B cell (primary cell): ENCODE data around the gene CTBP2. TPM values are rescaled to one million over a fixed set of nuclear protein-coding genes. Genes with fewer than 3 reads are reported as not detected.

ENCODE experiments used
- ATAC-seq: fragments of 200-7000 bp; cut with Tn5 transposase; one replicate; pipeline ENCODE4 v1.10.0; 2021; ENCODE audit warnings: low read depth, mild to moderate bottlenecking, moderate number of reproducible peaks, moderate library complexity
- CTCF ChIA-PET: fragments of 350-600 bp; sonication (Branson Sonifier 250); formaldehyde crosslinking; loops from one replicate; lab custom pipeline; 2021; ENCODE audit warnings: antibody characterized with exemption, inconsistent platforms; lab: Charles Lee
- POLR2A ChIA-PET: fragments of 350-600 bp; sonication (Branson Sonifier 250); formaldehyde crosslinking; loops from one replicate; lab custom pipeline; 2021; ENCODE audit warnings: antibody characterized with exemption; lab: Charles Lee
- DNase-seq: peaks from one replicate; pipeline ENCODE4 v3.0.0; 2013
- H2AFZ ChIP-seq: 2 replicates; pipeline ENCODE4 v1.6.1; 2012; ENCODE audit warnings: mild to moderate bottlenecking, low read depth, low read length; ENCODE audit not compliant: insufficient read depth, poor library complexity, severe bottlenecking
- H3K27ac ChIP-seq, 2 donors: 1 replicate in 1 of 2; 2 replicates in 1 of 2; pipeline ENCODE4 v1.5.1; 2012 to 2013; ENCODE audit warnings: low read length in 2 of 2, mild to moderate bottlenecking in 2 of 2, moderate library complexity in 1 of 2
- H3K27me3 ChIP-seq, 4 experiments: fragments of 200-600 bp in 1 of 4; sonication (generic) in 1 of 4; replicated peaks in 1 of 4; 1 replicate in 2 of 4; 2 replicates in 2 of 4; pipeline versions ENCODE4 v1.6.1 to v1.7.0; 2013 to 2016; ENCODE audit warnings: low read length in 3 of 4, mild to moderate bottlenecking in 2 of 4, mixed read lengths in 1 of 4, moderate library complexity in 1 of 4; ENCODE audit not compliant: insufficient read depth in 4 of 4, control insufficient read depth in 3 of 4; ENCODE audit errors: control extremely low read depth in 1 of 4
- H3K36me3 ChIP-seq, 2 experiments: replicated peaks in 1 of 2; 1 replicate in 1 of 2; 2 replicates in 1 of 2; pipeline versions ENCODE4 v1.6.1 to v1.7.1; 2013; ENCODE audit warnings: low read length in 1 of 2; ENCODE audit not compliant: insufficient read depth in 2 of 2, control insufficient read depth in 1 of 2; ENCODE audit errors: control extremely low read depth in 1 of 2, extremely low read depth in 1 of 2
- H3K4me1 ChIP-seq, 2 donors: fragments of 200-600 bp in 1 of 2; sonication (generic) in 1 of 2; 1 replicate in 1 of 2; 2 replicates in 1 of 2; pipeline versions ENCODE4 v1.5.1 to v1.6.1; 2013 to 2017; ENCODE audit warnings: low read length in 2 of 2; ENCODE audit not compliant: control insufficient read depth in 2 of 2, insufficient read depth in 2 of 2
- H3K4me2 ChIP-seq: replicated peaks from 2 replicates; pipeline ENCODE3; 2012; ENCODE audit warnings: mild to moderate bottlenecking, low read depth, low read length; ENCODE audit not compliant: poor library complexity, severe bottlenecking
- H3K4me3 ChIP-seq, 5 experiments: fragments of 200-600 bp in 1 of 5; sonication (generic) in 1 of 5; 1 replicate in 3 of 5; 2 replicates in 2 of 5; pipeline versions ENCODE4 v1.5.1 to v1.7.0; 2011 to 2016; ENCODE audit warnings: low read length in 4 of 5, mild to moderate bottlenecking in 4 of 5, low read depth in 2 of 5, control low read depth in 1 of 5, moderate library complexity in 1 of 5; ENCODE audit not compliant: insufficient read depth in 1 of 5; ENCODE audit errors: control extremely low read depth in 1 of 5, extremely low read depth in 1 of 5
- H3K79me2 ChIP-seq: fragments of 200-600 bp; sonication (generic); one replicate; pipeline ENCODE4 v1.6.0; 2016; ENCODE audit warnings: low read length; ENCODE audit not compliant: control insufficient read depth, insufficient read depth
- H3K9ac ChIP-seq: fragments of 200-600 bp; sonication (generic); 2 replicates; pipeline ENCODE4 v1.6.1; 2017; ENCODE audit warnings: mild to moderate bottlenecking, low read length, moderate library complexity
- H3K9me3 ChIP-seq, 3 donors: one replicate each; pipeline versions ENCODE4 v1.6.1 to v1.7.1; 2013; ENCODE audit warnings: low read length in 2 of 3; ENCODE audit not compliant: control insufficient read depth in 2 of 3, insufficient read depth in 1 of 3; ENCODE audit errors: control extremely low read depth in 1 of 3
- H4K20me1 ChIP-seq: 2 replicates; pipeline ENCODE4 v1.6.0; 2012; ENCODE audit warnings: mild to moderate bottlenecking, low read length; ENCODE audit not compliant: insufficient read depth, control insufficient read depth, poor library complexity, severe bottlenecking
- H3K27ac Mint-ChIP-seq: one replicate; pipeline ENCODE4 v1.8.0; 2021; ENCODE audit warnings: mixed read lengths
- H3K27me3 Mint-ChIP-seq: one replicate; pipeline ENCODE4 v1.8.0; 2021; ENCODE audit warnings: mixed read lengths
- H3K4me1 Mint-ChIP-seq: one replicate; pipeline ENCODE4 v1.8.0; 2021; ENCODE audit warnings: mixed read lengths
- H3K4me3 Mint-ChIP-seq: one replicate; pipeline ENCODE4 v1.8.0; 2021; ENCODE audit warnings: mixed read lengths
- H3K9me3 Mint-ChIP-seq: one replicate; pipeline ENCODE4 v1.8.0; 2022; ENCODE audit warnings: mixed read lengths; ENCODE audit not compliant: insufficient read depth
- CTCF ChIP-seq: fragments of 200-600 bp; IDR thresholded peaks from one replicate; pipeline ENCODE4 v1.8.0; 2022; ENCODE audit warnings: antibody characterized with exemption, mild to moderate bottlenecking
- EZH2 ChIP-seq: IDR thresholded peaks from 2 replicates; pipeline ENCODE4 v1.6.1; 2012; ENCODE audit warnings: borderline replicate concordance, low read depth, mild to moderate bottlenecking, moderate library complexity, low read length; ENCODE audit not compliant: insufficient read depth, poor library complexity, severe bottlenecking
- WGBS: methylation state at CpG from one replicate; pipeline ENCODE4 v1.1.5; 2013; ENCODE audit warnings: missing lambda C conversion rate; ENCODE audit not compliant: insufficient coverage; 5-methylcytosine and 5-hydroxymethylcytosine counted together
- intact Hi-C: fragments of 100-400 bp; cut with micrococcal nuclease; formaldehyde crosslinking; loops from one replicate; pipeline ENCODE4 v1.10.0; 2022
- polyA plus RNA-seq: library from polyadenylated mRNA; depleted of rRNA; stranded (reverse); fragments of >200 nt; gene quantifications from 2 replicates; pipeline ENCODE4 v1.2.3, GENCODE V29; 2012
- total RNA-seq, 2 donors: library from RNA; stranded (reverse); fragments of 120-200 nt in 1 of 2; gene quantifications; 1 replicate in 1 of 2; 2 replicates in 1 of 2; pipeline versions ENCODE4 v1.2.3 to v1.2.4, GENCODE V29; 2013 to 2022

CTBP2 gene
- total and polyA plus RNA-seq, 2 donors (not counting 1 experiment from before 2014, with no cell fraction given), result 0.39 to 0.85 TPM

DNA sequence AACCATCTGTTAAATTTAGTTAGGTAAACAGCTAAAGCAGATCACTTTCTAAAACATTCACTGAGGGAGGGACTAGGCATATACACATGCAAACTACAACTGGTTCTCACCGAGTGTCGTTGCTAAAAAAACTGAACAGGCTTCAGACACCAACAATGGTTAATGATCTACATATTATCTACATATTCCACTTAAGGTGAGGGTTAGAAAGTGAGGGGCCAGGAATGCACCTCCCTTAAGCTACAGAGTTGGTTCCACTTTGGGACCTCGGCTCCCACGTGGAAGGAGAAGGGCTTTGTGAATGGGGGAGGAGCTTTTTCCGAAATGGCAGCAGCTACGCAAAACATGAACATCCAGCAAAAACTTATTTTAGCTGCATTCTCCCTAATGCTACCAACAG, 5.8 kb downstream of the CTBP2 start:
- no peak overlapping the region for H3K4me3 Mint-ChIP-seq
- Histone ChIP-seq H3K27ac (no peak overlapping the region), H3K9ac (no peak overlapping the region), H3K4me3 (no peak overlapping the region), H3K9me3 (peaks cover 0 to 13% (median 0%) of the 10 kb centered on the region in 3 donors), H3K27me3 (peaks cover 0 to 59% (median 41%) of the 10 kb centered on the region in 4 experiments), H2AFZ (no peak overlapping the region), H3K4me2 (no peak overlapping the region), H3K79me2 (no peaks in the 10 kb centered on the region), H3K36me3 (no peaks in the 10 kb centered on the region), H4K20me1 (no peaks in the 10 kb centered on the region), H3K4me1 (peaks cover 10% of the 10 kb centered on the region in 2 donors)
- no peak for ATAC-seq
- peaks cover 11% of the 10 kb centered on the region for H3K4me1 Mint-ChIP-seq
- TF ChIP-seq EZH2 (no peak), CTCF (no peak)
- WGBS, result no CpG with 5 or more reads among the region's 6 CpGs
- H3K9me3 Mint-ChIP-seq, result no peaks in the 10 kb centered on the region
- H3K27ac Mint-ChIP-seq, result no peak overlapping the region
- peaks cover 73% of the 10 kb centered on the region for H3K27me3 Mint-ChIP-seq
- intact Hi-C loops, result no loop called here
- ChIA-PET CTCF (no interaction called here), POLR2A (no interaction called here)
- DNase-seq, result no peak

GRCh38 chr10:125153703-125154490, 6.5 kb downstream of the CTBP2 start:
- no peak for ATAC-seq
- Histone ChIP-seq H3K9ac (no peak overlapping the region), H2AFZ (no peak overlapping the region), H3K4me2 (no peak overlapping the region), H3K36me3 (no peaks in the 10 kb centered on the region), H3K27ac (no peak overlapping the region), H3K27me3 (peaks cover 0 to 65% (median 41%) of the 10 kb centered on the region in 4 experiments), H3K4me3 (no peak overlapping the region), H3K79me2 (no peaks in the 10 kb centered on the region), H4K20me1 (no peaks in the 10 kb centered on the region), H3K4me1 (peaks cover 10 to 12% of the 10 kb centered on the region in 2 donors), H3K9me3 (peaks cover 0 to 13% (median 0%) of the 10 kb centered on the region in 3 donors)
- H3K9me3 Mint-ChIP-seq, result no peaks in the 10 kb centered on the region
- H3K27ac Mint-ChIP-seq, result no peak overlapping the region
- whole genome bisulfite sequencing, result 80% methylated on average over 5 of the region's 9 CpGs
- DNase-seq, result no peak
- CTCF ChIA-PET, result no interaction called here
- POLR2A ChIA-PET, result no interaction called here
- H3K4me1 Mint-ChIP-seq, result peaks cover 11% of the 10 kb centered on the region
- TF ChIP-seq CTCF (no peak), EZH2 (no peak)
- no peak overlapping the region for H3K4me3 Mint-ChIP-seq
- intact Hi-C loops, result no loop called here
- peaks cover 73% of the 10 kb centered on the region for H3K27me3 Mint-ChIP-seq
